Glutamatergic neuron (in vitro differentiated cells): ENCODE results near the gene PPP3R1. TPM values are rescaled to one million over a fixed set of nuclear protein-coding genes. Genes with fewer than 3 reads are reported as not detected.

Experiments used
- DNase-seq: peaks from one replicate; pipeline ENCODE4 v3.0.0; 2022
- H3K27ac Mint-ChIP-seq: one replicate; pipeline ENCODE4 v1.8.0; 2020; ENCODE audit warnings: mild to moderate bottlenecking, mixed read lengths, inconsistent platforms; ENCODE audit not compliant: unreplicated experiment
- H3K27me3 Mint-ChIP-seq: one replicate; pipeline ENCODE4 v1.8.0; 2020; ENCODE audit warnings: mild to moderate bottlenecking, moderate library complexity, mixed read lengths, inconsistent platforms; ENCODE audit not compliant: unreplicated experiment
- H3K36me3 Mint-ChIP-seq: one replicate; pipeline ENCODE4 v1.8.0; 2020; ENCODE audit warnings: mild to moderate bottlenecking, mixed read lengths, inconsistent platforms; ENCODE audit not compliant: unreplicated experiment
- H3K4me1 Mint-ChIP-seq: one replicate; pipeline ENCODE4 v1.8.0; 2020; ENCODE audit warnings: mild to moderate bottlenecking, low read depth, mixed read lengths, inconsistent platforms; ENCODE audit not compliant: unreplicated experiment
- H3K4me3 Mint-ChIP-seq: one replicate; pipeline ENCODE4 v1.8.0; 2020; ENCODE audit warnings: mild to moderate bottlenecking, mixed read lengths, inconsistent platforms; ENCODE audit not compliant: unreplicated experiment
- H3K9me3 Mint-ChIP-seq: one replicate; pipeline ENCODE4 v1.8.0; 2020; ENCODE audit warnings: mild to moderate bottlenecking, moderate library complexity, mixed read lengths, inconsistent platforms; ENCODE audit not compliant: unreplicated experiment
- total RNA-seq: library from RNA; stranded (reverse); fragmentation: NEBNext Ultra II Directional; extraction: Animal tissue kit (Norgen Biotek cat#: 25700); gene quantifications from one replicate; pipeline ENCODE4 v1.2.1, GENCODE V29; 2021; ENCODE audit not compliant: unreplicated experiment
- TF ChIP-seq, protein P1 (sequence below): fragments of 200-600 bp; sonication (generic); IDR thresholded peaks from one replicate; pipeline ENCODE4 v1.5.0; 2021; ENCODE audit not compliant: partially characterized antibody, unreplicated experiment

Gene PPP3R1
- total RNA-seq, 1 donor from 2014 or later, result 53.4 TPM

DNA sequence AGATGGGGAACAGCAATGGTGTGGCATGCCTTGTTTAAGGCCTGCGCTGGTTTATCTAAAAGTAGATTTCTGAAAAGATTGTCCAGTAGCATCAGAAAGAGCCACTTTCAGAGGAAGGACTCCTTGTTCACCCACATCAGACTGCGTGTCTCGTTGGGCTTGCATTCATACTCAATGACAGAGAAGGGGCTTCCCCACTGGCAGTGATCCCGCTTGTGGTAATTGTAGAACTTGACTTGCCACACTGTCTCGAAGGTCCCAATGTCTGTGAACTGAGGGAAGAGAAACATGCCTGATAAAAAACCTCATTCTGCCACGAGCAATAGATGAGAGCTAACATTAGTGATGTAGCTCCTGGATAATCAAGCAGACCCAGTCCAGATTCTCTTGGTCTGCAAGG, 41.4 kb upstream of the PPP3R1 start:
- no peak overlapping the region for H3K27ac Mint-ChIP-seq
- DNase-seq, result no peak

DNA sequence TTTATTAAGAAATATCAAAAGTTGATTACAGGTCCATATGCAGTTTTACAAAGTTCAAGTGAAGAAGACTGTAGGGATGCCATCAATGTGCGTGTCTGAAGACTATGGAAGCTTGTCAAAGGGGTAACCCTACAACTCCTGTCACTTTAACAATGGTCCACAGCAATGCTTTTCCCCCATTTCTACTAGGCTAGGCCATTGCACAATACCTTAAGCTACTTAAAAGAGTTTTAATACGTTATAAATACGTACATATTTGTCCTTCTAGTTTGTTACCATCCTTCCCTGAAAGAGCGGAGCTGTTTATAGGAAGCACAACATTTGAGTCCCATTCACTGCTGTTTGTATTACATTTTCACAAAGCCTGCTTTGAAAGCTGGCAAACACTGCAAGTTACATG, 40.7 kb upstream of the PPP3R1 start:
- H3K9me3 Mint-ChIP-seq, result no peaks in the 10 kb centered on the region
- H3K4me1 Mint-ChIP-seq, result peaks cover 8% of the 10 kb centered on the region
- no peaks in the 10 kb centered on the region for H3K27me3 Mint-ChIP-seq
- TF ChIP-seq, protein P1, sequence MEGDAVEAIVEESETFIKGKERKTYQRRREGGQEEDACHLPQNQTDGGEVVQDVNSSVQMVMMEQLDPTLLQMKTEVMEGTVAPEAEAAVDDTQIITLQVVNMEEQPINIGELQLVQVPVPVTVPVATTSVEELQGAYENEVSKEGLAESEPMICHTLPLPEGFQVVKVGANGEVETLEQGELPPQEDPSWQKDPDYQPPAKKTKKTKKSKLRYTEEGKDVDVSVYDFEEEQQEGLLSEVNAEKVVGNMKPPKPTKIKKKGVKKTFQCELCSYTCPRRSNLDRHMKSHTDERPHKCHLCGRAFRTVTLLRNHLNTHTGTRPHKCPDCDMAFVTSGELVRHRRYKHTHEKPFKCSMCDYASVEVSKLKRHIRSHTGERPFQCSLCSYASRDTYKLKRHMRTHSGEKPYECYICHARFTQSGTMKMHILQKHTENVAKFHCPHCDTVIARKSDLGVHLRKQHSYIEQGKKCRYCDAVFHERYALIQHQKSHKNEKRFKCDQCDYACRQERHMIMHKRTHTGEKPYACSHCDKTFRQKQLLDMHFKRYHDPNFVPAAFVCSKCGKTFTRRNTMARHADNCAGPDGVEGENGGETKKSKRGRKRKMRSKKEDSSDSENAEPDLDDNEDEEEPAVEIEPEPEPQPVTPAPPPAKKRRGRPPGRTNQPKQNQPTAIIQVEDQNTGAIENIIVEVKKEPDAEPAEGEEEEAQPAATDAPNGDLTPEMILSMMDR, result no peak
- DNase-seq, result no peak
- no peak overlapping the region for H3K4me3 Mint-ChIP-seq
- no peaks in the 10 kb centered on the region for H3K36me3 Mint-ChIP-seq
- H3K27ac Mint-ChIP-seq, result no peak overlapping the region

More for the DNA sequence above, 41.4 kb upstream of the PPP3R1 start:
- H3K4me3 Mint-ChIP-seq, result no peak overlapping the region
- no peaks in the 10 kb centered on the region for H3K27me3 Mint-ChIP-seq
- no peaks in the 10 kb centered on the region for H3K9me3 Mint-ChIP-seq
- H3K36me3 Mint-ChIP-seq, result no peaks in the 10 kb centered on the region
- peaks cover 10% of the 10 kb centered on the region for H3K4me1 Mint-ChIP-seq
- TF ChIP-seq, protein P1, result no peak

DNA sequence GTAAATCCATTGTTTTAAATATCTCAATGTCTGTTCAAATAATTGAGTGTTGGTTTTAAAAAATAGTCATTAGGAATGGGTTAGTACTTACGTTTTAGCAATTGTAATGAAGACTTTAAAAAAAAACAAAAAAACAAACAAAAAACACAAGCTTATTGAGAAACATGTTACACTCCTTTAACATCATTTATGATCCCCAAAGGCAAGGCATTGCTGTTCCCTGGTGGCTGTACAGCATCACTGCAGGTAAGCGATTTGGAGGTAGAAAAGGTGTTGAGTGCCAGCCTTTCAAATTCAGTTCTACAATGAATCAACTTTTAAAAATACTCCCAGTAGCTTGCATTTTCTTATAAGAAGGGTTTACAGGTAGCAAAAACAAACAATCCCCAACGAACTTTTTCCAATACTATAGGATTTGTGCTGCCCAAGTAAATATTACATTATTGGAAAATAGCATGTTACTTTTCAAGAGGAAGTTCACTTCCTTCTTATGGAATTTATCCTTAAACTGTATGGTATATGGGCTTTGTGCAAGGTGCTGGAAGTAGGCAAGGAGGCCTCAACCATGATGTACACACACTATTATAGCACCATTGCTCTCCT, 39.9 kb upstream of the PPP3R1 start:
- TF ChIP-seq, protein P1, result peak; percentile 67
- no peaks in the 10 kb centered on the region for H3K36me3 Mint-ChIP-seq
- peaks cover 11% of the 10 kb centered on the region for H3K4me1 Mint-ChIP-seq
- H3K27ac Mint-ChIP-seq, result no peak overlapping the region
- H3K27me3 Mint-ChIP-seq, result no peaks in the 10 kb centered on the region
- DNase-seq, result no peak
- no peaks in the 10 kb centered on the region for H3K9me3 Mint-ChIP-seq
- no peak overlapping the region for H3K4me3 Mint-ChIP-seq

DNA sequence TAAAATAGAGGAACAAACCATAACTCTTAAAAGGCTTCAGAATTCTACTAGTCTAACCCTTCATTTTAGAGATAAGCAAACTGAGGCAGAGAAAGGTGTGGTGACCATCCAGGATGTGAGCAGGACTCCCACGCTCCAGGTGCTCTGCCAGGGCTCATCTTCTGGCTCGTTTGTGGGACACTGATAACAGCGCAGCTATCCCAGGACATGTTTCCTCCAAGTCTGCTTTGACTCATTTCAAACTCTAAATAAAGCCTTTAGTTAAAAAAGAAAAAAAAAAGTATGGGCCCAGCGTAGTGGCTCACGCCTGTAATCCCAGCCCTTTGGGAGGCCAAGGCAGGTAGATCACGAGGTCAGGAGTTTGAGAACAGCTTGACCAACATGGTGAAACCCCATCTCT, 39.0 kb upstream of the PPP3R1 start:
- DNase-seq, result no peak
- Mint-ChIP-seq H3K27ac (no peak overlapping the region), H3K36me3 (no peaks in the 10 kb centered on the region), H3K9me3 (no peaks in the 10 kb centered on the region), H3K4me1 (peaks cover 11% of the 10 kb centered on the region), H3K27me3 (no peaks in the 10 kb centered on the region), H3K4me3 (no peak overlapping the region)
- TF ChIP-seq, protein P1, result no peak

DNA sequence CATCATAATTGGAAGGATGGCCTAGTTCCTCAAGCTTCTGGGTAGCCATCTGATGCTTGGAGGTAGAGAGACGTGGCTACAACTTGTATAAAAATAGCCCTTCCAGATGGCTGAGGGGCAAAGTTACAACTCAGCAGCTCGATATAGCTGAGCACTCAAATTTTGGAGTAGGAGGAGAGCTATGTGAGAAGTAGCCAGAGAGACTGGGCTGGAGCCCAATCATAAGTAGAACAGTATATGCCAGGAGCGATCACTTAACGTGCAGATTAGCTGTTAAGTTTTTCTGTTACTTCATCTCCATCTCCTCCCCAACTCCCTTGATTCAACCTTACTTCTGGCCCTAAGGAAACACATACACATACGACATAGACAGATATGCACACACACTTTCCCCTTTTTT, 38.6 kb upstream of the PPP3R1 start:
- no peaks in the 10 kb centered on the region for H3K27me3 Mint-ChIP-seq

More for the DNA sequence above, 38.6 kb upstream of the PPP3R1 start:
- Mint-ChIP-seq H3K4me3 (no peak overlapping the region), H3K36me3 (no peaks in the 10 kb centered on the region), H3K9me3 (no peaks in the 10 kb centered on the region), H3K4me1 (peaks cover 11% of the 10 kb centered on the region), H3K27ac (no peak overlapping the region)
- DNase-seq, result no peak
- TF ChIP-seq, protein P1, result no peak
